Superior temporal gyrus (tissue), 1 donor: ENCODE results near the gene GPR135.
A peak's percentile ranks its signal among the peaks of the same experiment; 100 is the strongest.
"Not testable (repeated sequence)": the region's sequence is repeated elsewhere in the genome, so short reads cannot be mapped to it uniquely, and the experiment has no call there.

Source experiments
- DNase-seq: peaks from one replicate; pipeline ENCODE4 v3.0.0-alpha.2; 2016; ENCODE audit errors: extremely low spot score

The GPR135 gene

DNA sequence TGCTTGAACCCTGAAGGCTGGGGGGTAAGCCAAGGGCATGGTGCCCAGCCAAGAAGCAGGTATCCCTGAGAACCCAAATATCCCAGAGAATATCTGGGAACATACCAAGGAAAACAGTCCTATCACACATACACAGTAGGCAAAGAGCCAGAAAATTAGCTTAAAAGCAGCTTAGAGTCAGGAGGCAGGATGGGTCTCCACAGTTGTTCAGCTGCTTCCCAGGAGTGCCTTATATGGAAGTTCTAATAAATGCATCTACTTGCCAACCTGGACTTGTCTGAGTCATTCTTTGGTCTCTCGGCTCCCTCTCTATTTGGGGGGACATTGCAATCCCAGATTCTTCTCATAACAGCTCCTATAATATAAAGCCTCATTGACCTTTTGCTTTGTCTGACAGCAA, 9.0 kb upstream of the GPR135 start:
- DNase-seq: no peak

DNA sequence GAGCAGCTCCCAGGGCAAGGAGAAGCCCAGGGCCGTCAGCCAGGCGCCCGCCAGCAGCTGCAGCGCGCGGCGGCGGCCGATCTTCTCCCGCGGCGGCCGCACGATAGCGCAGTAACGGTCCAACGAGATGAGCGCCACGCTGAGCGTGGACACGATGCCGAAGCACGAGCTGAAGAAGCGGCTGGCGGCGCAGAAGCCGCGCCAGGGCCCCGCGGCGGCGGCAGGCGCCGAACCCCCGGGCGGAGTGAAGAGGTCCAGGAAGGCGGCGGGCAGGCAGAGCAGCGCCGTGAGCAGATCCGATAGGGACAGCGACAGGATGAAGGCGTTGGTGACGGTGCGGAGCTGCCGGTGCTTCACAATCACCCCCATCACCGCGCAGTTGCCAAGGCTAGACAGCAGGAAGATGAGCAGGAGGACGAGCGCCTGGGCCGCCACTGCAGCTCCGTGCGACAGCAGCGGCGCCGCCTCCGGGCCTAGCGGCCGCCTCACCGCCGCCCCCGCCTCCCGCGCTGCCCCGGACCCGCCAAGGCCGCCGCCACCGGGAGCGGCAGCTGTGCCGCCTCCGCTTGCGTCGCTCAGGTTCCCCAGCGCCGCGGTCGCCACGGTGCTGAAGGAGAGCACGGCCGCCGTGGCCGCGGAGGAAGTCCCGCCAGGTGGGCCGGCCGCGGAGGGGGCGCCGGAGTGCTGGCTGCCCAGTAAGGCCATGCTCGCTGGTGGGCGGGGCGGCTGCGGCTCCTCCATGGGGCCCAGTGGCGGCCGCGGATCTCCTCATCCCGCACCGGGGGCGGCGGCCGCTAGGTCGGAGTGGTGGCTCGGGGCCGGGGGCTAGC, 479 bp downstream of the GPR135 start:
- DNase-seq: peak; percentile 31

GRCh38 chr14:59463787-59464485, 1.2 kb downstream of the GPR135 start:
- no peak for DNase-seq

GRCh38 chr14:59461891-59462290, 3.3 kb downstream of the GPR135 start:
- DNase-seq: no peak

- DNase-seq: no peak
Measured at GRCh38 chr14:59460378-59460777, 4.8 kb downstream of the GPR135 start.

DNA sequence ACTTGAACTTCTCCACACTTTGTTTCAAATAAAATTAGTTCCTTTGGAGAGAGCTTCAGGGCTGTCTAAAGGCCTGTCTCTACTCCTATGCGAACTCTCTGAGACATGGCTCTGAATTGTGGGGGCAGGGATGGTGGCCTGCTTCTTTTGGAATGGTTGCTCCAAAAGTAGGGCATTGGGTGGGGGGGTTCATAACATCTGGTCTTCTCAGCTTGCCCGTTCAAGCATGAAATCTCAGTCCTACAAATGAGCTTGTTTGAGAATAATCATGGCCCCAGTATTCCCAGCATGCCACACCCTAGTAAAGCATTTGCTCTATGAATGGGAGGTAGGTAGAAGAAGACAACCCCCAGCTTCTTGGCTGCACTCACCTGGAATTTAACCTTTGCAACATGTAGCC, 6.7 kb downstream of the GPR135 start:
- DNase-seq: no peak

DNA sequence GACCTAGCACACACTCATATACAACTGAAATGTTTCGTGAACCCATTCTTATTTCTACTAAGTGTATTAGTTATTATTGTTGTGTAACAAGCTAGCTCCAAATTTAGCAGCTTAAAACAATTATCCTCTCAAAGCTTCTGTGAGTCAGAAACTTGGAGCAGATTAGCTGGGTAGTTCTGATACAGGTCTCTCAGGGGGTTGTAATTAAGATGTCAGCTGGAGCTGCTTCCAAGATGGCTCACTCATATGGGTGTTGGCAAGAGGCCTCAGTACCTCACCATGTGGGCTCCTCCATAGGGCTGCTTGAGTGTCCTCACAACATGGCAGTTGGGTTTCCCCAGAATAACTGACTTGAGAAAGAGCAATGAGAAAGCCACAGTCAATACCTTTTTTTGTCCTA, 9.8 kb downstream of the GPR135 start:
- DNase-seq: no peak

GRCh38 chr14:59454139-59454538, 11.0 kb downstream of the GPR135 start:
- no peak for DNase-seq

- no peak for DNase-seq
Measured at GRCh38 chr14:59451849-59452248, 13.3 kb downstream of the GPR135 start.

- no peak for DNase-seq
Measured at GRCh38 chr14:59450716-59451115, 14.5 kb downstream of the GPR135 start.

DNA sequence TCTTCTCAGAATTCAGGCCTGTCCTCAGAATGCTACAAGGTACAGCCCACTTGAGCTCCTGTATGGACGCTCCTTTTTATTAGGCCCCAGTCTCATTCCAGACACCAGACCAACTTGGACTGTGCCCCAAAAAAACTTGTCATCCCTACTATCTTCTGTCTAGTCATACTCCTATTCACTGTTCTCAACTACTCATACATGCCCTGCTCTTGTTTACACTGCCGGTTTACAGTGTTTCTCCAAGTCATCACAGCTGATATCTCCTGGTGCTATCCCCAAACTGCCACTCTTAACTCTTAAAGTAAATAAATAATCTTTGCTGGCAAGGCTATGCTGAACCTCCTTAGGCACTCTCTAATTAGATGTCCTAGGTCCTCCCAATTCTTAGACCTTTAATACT, 16.5 kb downstream of the GPR135 start:
- not testable (repeated sequence) for DNase-seq

DNA sequence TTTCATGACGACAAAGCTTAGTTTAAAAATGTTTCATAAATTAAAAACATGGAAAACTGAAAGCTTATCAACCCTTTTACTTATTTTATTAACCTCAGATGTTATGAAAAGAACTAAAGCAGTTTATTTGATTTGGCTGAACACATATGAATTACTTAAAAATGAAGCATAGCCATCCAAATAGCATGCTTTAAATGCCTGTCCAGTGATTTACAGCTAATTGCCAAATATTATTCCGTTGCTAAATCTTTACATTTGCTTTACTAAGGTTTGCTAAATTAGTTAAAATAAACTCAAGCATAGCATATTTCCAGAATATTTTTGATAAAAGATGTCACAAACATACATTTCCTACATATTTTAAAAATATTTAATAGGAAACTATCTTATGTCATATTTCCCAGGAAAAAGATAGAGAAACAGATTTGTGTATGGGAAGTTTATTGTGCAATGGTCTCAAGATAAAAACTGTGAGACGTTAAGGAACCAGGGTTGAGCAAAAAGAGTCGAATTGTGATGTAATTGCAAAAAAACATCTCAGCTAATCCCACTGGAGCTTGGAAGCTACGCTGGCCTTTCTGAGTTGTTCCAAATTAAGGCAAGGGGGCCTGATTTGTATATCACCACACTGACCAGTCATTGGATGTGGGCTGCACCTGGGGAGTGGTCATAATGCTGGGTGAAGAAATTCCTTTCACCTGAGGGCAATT, 25.8 kb downstream of the GPR135 start:
- DNase-seq: no peak

DNA sequence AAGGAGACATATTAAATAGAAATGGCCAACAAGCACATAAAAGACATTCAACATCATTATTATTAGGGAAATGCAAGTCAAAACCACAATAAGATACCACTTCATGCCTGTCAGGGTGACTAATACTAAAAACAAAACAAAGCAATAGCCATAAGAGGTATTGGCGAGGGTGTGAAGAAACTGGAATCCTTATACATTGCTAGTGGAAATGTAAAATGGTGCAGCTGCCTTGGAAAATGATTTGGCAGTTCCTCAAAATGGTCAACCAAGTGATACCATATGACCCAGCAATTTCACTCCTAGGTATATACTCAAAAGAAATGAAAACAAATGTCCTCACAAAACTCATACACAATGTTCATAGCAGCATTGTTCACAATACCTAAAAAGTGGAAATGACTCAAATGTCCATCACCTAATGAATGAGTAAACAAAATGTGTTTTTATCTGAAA, 27.0 kb downstream of the GPR135 start:
- no peak for DNase-seq

DNA sequence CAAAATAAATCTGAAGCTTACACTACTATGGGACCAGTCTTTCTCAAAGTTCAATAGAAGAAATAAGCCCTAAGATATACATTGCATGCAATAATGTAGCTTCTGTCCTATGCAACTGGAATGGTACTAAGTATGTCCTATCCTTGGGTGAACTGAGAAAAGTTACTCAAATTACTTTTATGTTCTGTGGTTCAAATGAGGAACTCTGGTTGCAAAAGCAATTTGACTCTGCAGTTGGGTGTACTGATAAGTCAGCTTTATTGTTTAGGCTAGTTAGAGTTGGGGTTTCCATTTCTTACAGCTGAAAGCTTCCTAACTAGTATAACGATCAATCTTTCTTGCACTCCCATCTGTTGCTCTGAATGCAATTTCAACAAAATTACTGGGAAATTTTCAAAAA, 29.2 kb downstream of the GPR135 start:
- no peak for DNase-seq

DNA sequence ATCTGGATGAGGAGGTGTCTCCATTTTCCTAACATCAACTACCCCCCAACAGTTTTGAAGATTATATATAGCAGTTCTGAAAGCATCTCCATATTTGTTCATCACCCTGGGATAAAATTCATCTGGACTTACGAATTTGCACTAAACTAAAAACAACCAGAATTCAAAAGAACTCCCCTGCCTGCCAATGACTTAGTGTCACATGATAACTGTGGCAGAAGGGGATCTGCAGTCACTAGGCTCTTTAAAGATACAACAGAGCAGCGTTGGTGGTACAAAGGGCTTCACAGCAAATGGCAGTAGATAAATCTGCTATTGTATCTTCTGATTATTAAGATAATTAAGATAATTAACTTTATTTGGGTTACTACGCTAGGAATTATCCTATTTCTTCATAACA, 30.1 kb downstream of the GPR135 start:
- DNase-seq: no peak

DNA sequence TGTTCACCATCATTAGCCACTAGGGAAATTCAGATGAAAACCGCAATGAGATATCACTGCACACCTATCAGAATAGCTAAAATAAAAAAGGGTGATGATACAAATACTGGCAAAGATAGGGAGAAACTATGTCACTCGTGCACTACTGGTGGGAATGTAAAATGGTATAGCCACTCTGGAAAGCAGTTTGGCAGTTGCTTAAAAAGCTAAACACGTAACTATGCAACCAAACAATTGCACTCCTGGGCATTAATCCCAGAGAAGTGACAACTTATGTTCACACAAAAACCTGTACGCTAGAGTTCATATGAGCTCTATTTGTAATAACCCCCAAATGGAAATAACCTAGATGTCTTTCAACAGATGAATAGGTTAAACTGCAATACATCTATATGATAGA, 35.4 kb downstream of the GPR135 start:
- no peak for DNase-seq

DNA sequence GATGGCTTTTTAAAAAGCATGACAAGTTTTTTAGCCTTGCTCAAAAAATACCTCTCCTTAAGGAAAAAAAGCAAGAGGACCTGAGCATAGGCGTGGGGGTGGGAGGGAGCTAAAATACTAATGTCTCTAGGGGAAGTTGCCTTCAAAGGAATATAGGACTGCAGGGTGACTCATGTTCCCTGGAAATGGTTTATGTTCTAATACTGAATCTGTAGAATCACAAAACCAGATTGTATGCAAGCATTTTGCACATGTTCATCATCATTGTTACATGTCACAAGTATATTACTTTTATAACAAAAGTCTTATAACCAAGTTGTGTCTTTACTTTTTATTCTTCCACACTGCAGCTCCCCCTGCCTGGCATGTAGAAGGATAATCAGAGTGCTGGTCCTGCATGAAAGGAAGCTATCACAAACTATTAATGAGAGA, 36.6 kb downstream of the GPR135 start:
- no peak for DNase-seq

- no peak for DNase-seq
Measured at GRCh38 chr14:59427653-59428580, 37.3 kb downstream of the GPR135 start.

DNA sequence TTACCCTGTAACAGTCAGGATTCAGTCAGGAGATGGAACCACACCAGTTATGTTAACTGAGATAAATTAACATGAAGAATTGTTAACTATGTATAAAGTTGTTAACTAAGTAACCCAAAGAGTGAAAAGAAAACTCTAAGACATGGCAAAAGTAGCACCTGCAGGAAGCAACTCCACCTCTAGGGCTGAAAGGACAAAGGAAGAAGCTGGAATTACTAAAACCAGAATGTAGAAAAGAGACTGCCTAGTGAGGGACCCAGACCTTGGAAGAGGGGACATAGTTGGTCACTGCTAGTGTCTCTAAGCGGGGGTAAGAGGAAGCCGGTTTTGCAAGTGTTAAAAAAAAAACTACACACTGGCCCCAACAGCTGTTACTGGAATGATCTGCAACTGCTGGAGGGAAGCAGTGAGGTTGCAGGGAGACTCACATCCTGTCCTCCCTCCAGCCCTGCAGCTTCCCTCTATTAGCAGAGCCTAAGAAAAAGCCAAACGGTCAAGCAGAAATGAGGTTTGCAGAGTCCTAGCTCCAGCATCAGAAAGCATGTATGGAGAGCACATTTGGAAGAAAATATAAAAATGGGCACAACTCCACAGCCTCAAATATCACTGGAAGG, 39.8 kb downstream of the GPR135 start:
- DNase-seq: no peak

DNA sequence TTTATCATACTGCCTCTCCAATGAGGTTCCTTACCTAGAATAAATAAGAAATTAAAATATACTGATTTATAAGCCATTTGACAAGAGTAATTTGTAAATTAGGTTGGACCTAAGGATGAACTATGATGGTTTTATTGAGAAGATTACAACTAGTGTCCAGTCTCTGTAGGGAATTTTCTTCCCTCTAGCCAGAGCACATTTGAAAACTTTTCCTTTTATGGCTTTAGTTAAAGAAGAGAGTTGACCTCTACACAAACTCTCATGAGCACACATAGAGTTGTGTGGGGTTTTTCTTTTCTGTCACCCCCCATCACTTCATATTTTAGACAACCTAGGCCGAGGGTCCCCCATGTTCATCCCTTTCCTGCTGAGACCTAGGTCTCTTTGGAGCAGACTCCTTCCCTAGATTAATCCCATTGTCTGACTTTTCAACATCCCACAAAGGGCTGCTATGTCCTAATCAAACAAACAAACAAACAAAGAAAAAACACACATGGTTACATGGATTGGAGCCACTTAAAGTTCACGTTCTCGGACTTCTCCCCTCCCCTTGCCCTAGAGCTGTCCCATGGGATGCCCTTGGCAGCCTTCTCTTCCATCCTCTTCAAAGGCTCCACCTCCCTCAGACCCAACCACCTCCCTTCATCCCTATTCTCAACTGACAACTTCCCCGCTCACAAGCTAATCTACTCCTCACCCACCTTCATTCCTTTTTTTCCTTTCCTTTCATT, 40.7 kb downstream of the GPR135 start:
- DNase-seq: no peak
